ENCODE data around the gene ATP2C2. TPM values are rescaled to one million over a fixed set of nuclear protein-coding genes. Genes with fewer than 3 reads are reported as not detected.

ATP2C2 gene
- polyA plus RNA-seq, 1 donor (not counting 4 experiments of a cell fraction or from before 2014, with no cell fraction given): 0.96 TPM

GRCh38 chr16:84442416-84443145 is 74.2 kb downstream of the ATP2C2 start:
- no peak for FAIRE-seq
- Histone ChIP-seq H3K4me2 (ENCODE audit: control insufficient read depth, extremely low read depth, insufficient read depth, low read depth, low read length) (no peak overlapping the region), H3K9ac (ENCODE audit: control insufficient read depth, extremely low read depth, insufficient read depth, low read length) (no peak overlapping the region), H3K36me3 (ENCODE audit: control insufficient read depth in 2 of 2, extremely low read depth in 1 of 2, insufficient read depth in 2 of 2, low read length in 2 of 2) (no peaks in the 10 kb centered on the region), H3K9me1 (ENCODE audit: control insufficient read depth, extremely low read depth, insufficient read depth, low read length) (no peaks in the 10 kb centered on the region), H3K9me3 (ENCODE audit: control insufficient read depth, low read depth, low read length) (no peaks in the 10 kb centered on the region), H4K20me1 (ENCODE audit: control insufficient read depth, extremely low read depth, insufficient read depth, low read length) (no peaks in the 10 kb centered on the region), H3K4me1 (ENCODE audit: control insufficient read depth, extremely low read depth, insufficient read depth, low read length) (no peaks in the 10 kb centered on the region), H3K79me2 (ENCODE audit: control insufficient read depth, insufficient read depth, low read length) (no peaks in the 10 kb centered on the region), H3K27me3 (ENCODE audit: control insufficient read depth, extremely low read depth, insufficient read depth, low read length) (peaks cover 9% of the 10 kb centered on the region), H3K27ac (ENCODE audit: control insufficient read depth, insufficient read depth, low read length) (no peak overlapping the region), H3K4me3 (ENCODE audit: control insufficient read depth in 2 of 3, extremely low read depth in 1 of 3, insufficient read depth in 2 of 3, low read depth in 1 of 3, low read length in 3 of 3) (no peak overlapping the region), H2AFZ (ENCODE audit: control insufficient read depth, low read length) (no peak overlapping the region)
- no peak for TF ChIP-seq EZH2 (IDR thresholded peaks at IDR 0.05; ENCODE audit: low read length)
- TF ChIP-seq, protein P1, sequence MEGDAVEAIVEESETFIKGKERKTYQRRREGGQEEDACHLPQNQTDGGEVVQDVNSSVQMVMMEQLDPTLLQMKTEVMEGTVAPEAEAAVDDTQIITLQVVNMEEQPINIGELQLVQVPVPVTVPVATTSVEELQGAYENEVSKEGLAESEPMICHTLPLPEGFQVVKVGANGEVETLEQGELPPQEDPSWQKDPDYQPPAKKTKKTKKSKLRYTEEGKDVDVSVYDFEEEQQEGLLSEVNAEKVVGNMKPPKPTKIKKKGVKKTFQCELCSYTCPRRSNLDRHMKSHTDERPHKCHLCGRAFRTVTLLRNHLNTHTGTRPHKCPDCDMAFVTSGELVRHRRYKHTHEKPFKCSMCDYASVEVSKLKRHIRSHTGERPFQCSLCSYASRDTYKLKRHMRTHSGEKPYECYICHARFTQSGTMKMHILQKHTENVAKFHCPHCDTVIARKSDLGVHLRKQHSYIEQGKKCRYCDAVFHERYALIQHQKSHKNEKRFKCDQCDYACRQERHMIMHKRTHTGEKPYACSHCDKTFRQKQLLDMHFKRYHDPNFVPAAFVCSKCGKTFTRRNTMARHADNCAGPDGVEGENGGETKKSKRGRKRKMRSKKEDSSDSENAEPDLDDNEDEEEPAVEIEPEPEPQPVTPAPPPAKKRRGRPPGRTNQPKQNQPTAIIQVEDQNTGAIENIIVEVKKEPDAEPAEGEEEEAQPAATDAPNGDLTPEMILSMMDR (optimal IDR thresholded peaks at IDR 0.05 in 1 of 3, IDR thresholded peaks at IDR 0.05 in 1 of 3, conservative IDR thresholded peaks at IDR 0.05 in 1 of 3; ENCODE audit: extremely low read depth in 1 of 3, insufficient read depth in 2 of 3, low read length in 3 of 3): no peak
- DNase-seq (ENCODE audit: low read depth, low spot score): no peak
- dilution Hi-C loops (cut with MboI; ENCODE audit: extremely low pct_ligation_motif_present, low sequenced_read_pairs): loop anchor here (25.0 kb wide), 1 partner anchor 180 kb away; no protein-coding TSS in a partner anchor

GRCh38 chr16:84443166-84443802 is 74.9 kb downstream of the ATP2C2 start:
- H4K20me1 ChIP-seq (ENCODE audit: control insufficient read depth, extremely low read depth, insufficient read depth, low read length): no peaks in the 10 kb centered on the region
- no peak overlapping the region for H2AFZ ChIP-seq (ENCODE audit: control insufficient read depth, low read length)
- TF ChIP-seq, protein P1 (optimal IDR thresholded peaks at IDR 0.05 in 1 of 3, IDR thresholded peaks at IDR 0.05 in 1 of 3, conservative IDR thresholded peaks at IDR 0.05 in 1 of 3; ENCODE audit: extremely low read depth in 1 of 3, insufficient read depth in 2 of 3, low read length in 3 of 3): no peak
- no peak for TF ChIP-seq EZH2 (IDR thresholded peaks at IDR 0.05; ENCODE audit: low read length)
- no peak overlapping the region for H3K9ac ChIP-seq (ENCODE audit: control insufficient read depth, extremely low read depth, insufficient read depth, low read length)
- H3K27me3 ChIP-seq (ENCODE audit: control insufficient read depth, extremely low read depth, insufficient read depth, low read length): peaks cover 9% of the 10 kb centered on the region
- H3K9me3 ChIP-seq (ENCODE audit: control insufficient read depth, low read depth, low read length): no peaks in the 10 kb centered on the region
- H3K9me1 ChIP-seq (ENCODE audit: control insufficient read depth, extremely low read depth, insufficient read depth, low read length): no peaks in the 10 kb centered on the region
- H3K27ac ChIP-seq (ENCODE audit: control insufficient read depth, insufficient read depth, low read length): no peak overlapping the region
- no peak for DNase-seq (ENCODE audit: low read depth, low spot score)
- no peak overlapping the region for H3K4me3 ChIP-seq (ENCODE audit: control insufficient read depth in 2 of 3, extremely low read depth in 1 of 3, insufficient read depth in 2 of 3, low read depth in 1 of 3, low read length in 3 of 3)
- no peak for FAIRE-seq
- dilution Hi-C loops (cut with MboI; ENCODE audit: extremely low pct_ligation_motif_present, low sequenced_read_pairs): loop anchor here (25.0 kb wide), 1 partner anchor 181 kb away; no protein-coding TSS in a partner anchor
- no peaks in the 10 kb centered on the region for H3K36me3 ChIP-seq (ENCODE audit: control insufficient read depth in 2 of 2, extremely low read depth in 1 of 2, insufficient read depth in 2 of 2, low read length in 2 of 2)
- no peaks in the 10 kb centered on the region for H3K4me1 ChIP-seq (ENCODE audit: control insufficient read depth, extremely low read depth, insufficient read depth, low read length)
- H3K4me2 ChIP-seq (ENCODE audit: control insufficient read depth, extremely low read depth, insufficient read depth, low read depth, low read length): no peak overlapping the region
- no peaks in the 10 kb centered on the region for H3K79me2 ChIP-seq (ENCODE audit: control insufficient read depth, insufficient read depth, low read length)
